HG02571 (cell line): Measurements from ENCODE around the gene SERPINE3.

Experiments used
- ATAC-seq: cut with Tn5 transposase; IDR thresholded peaks from one replicate; pipeline ENCODE4 v1.9.1; 2021; ENCODE audit warnings: mild to moderate bottlenecking, moderate library complexity; ENCODE audit not compliant: unreplicated experiment

SERPINE3 gene

GRCh38 chr13:51339354-51339753 lies at the start of gene SERPINE3:
TSS of gene SERPINE3 (plus strand) at chr13:51339691. CDS start at chr13:51341092, 1,401 bp downstream.
- no peak for ATAC-seq

DNA sequence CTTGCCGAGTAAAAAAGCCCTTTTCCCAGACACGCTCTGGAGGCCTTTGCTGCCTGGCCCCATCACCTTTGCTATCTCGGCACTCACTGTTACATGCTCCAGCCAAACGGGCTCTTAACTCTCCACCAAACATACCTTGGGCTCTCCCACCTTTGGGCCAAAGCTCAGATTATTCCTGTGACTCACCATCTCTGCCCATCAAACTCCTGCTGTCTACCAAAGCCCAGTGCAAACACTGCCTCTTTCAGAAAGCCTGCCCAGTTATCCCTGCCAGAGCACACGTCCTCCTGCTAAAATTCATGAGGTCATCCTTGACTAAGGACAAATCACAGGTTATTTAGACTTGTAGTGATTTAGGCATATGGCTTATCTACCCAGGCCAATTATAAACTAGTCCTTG lies 48.1 kb upstream of the SERPINE3 start:
- ATAC-seq, result no peak

GRCh38 chr13:51292000-51292565 lies 47.4 kb upstream of the SERPINE3 start:
- ATAC-seq, result no peak

GRCh38 chr13:51297556-51297955 lies 41.9 kb upstream of the SERPINE3 start:
- ATAC-seq, result no peak

GRCh38 chr13:51298812-51299211 lies 40.7 kb upstream of the SERPINE3 start:
- no peak for ATAC-seq

- ATAC-seq, result no peak
Observed at GRCh38 chr13:51303063-51303552, 36.4 kb upstream of the SERPINE3 start.

- no peak for ATAC-seq
Observed at GRCh38 chr13:51303882-51304281, 35.6 kb upstream of the SERPINE3 start.

DNA sequence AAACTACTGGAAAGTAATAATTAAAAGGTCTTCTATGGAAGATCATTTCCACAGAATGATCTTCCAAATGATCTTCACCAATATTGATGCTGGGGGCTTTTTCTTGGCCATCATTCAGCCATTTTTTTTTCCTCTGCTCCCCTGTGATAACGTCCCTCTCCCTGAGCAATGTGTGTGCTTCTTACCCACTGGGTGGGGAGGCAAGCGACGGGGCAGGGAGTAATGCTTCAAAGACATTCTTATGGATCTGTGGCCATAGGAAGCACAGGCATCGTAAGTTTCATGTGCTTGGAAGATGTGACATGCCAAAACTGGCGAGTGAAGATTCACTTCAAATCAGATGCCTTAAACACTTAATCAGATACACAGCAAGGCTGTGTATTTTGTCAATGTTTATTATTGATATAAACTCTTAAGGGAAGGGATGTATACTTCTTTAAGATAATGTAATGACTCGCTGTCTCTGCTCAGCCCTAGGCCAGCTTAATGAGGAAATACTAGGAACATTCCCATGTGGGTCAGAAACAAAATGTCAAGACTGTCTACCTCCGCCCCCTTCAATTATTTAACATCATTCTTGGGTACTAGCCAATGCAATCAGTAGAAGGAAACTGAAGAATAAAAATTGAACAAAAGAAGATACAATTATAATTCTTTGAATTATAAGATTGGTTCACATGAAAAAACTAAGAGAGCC lies 34.1 kb upstream of the SERPINE3 start:
- ATAC-seq, result no peak

DNA sequence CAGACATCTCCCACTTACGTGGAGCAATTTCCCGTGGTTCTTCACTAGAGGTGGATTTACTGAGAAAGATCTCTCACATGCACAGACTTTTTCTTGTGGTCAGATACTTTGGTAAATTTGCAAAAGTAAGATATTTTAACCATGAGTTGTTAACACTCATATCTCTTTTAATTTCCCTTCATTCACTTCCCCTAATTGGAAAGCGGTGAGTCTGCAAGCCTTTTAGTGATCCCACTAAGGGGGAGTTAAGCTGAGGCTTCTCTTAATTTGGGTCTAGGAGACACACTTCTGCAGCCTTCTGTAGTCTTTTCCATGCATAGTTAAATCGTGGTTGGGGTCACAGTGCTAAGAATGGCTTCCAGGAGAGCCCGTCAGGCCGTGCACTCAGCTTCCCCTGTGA lies 30.7 kb upstream of the SERPINE3 start:
- ATAC-seq, result no peak

- no peak for ATAC-seq
Observed at GRCh38 chr13:51311231-51311630, 28.3 kb upstream of the SERPINE3 start.

- ATAC-seq, result no peak
Observed at GRCh38 chr13:51311957-51312520, 27.5 kb upstream of the SERPINE3 start.

DNA sequence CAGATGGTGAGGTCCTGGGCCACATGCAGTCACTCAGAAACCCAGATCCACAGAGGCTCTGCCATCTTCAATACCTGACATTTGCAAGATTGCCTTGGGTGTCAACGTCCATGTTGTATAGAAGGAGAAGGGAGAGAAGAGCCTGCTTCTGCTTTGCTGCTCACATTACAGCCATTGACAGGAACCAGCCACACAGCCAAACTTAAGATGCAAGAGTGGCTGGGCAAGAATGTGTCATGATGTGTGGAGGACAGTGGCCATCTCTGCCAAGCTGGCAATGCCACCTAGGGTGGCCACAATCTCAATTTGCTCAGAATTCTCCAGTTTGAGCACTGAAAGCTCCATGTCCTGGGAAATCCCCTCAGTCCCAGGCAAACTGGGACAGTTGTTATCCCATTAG lies 25.9 kb upstream of the SERPINE3 start:
- no peak for ATAC-seq

DNA sequence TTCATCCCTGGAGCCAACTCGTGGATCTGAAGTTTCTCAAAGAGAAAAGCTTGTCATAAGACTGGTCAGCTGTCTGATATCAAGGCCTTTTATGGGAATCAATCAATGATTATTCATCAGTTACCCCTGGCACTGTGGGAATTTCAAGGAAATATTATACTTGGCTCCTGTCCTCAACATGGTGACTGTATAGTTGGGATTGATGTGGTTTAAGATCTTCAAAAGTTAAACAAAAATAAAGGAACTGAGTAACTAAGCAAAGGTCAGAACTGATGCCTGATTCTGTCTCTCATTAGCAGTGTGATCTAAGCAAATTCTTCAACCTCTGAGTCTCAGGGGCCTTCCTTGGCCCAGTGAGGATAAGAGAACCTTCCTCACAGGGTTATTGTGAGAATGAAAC lies 22.2 kb upstream of the SERPINE3 start:
- ATAC-seq, result no peak

GRCh38 chr13:51318015-51318414 lies 21.5 kb upstream of the SERPINE3 start:
- ATAC-seq, result no peak

- ATAC-seq, result no peak
Observed at GRCh38 chr13:51318876-51319275, 20.6 kb upstream of the SERPINE3 start.

DNA sequence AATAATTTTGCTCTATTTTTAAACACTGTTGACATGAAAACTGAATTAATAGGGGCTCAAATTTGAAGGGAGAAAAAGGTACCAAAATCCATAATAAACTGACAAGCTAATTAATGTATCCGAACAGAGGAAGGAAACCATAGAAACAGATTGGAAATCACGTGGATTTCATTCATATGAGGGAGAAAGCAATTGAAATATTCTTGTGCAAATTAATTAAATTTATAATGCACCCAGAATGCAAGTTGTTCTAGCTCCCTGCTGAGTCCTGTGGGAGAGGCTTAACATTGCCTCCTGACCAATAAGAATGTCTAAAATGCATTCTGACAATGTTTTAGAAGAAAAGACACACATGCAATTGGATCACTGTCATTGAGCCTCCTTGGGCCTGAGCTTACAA lies 17.7 kb upstream of the SERPINE3 start:
- ATAC-seq, result no peak

GRCh38 chr13:51322826-51323225 lies 16.7 kb upstream of the SERPINE3 start:
- no peak for ATAC-seq

DNA sequence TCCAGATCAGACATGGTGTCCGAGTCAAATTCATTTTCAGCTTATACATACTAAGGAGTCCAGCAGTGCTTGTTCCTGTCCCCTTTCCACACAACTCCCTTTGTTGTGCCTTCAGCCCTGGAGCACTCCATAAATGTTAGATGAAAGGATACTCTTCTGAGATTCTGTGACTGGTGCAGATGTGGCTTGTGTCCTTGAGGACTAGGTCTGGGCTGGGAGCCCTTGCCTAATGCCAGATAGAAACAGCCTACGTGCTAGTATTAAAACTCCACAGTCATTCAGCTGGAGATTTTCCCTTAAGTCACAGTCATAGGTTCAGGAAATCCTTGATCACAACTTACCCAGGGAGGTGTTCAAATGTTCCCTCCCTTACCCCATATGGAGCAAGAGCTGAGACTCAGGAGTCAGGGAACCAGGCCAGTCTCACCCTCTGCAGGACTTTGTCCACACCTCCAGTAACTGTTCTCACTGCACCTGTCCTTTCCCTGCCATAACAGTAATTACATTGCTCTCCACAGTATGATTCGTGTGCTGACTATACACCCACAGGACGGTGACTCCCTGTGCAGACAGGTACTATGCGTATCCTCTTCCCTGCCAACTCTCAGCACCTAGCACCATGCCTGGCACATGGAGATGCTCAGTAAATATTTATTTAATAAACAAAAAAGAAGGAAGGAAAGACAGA lies 15.5 kb upstream of the SERPINE3 start:
- ATAC-seq, result no peak

DNA sequence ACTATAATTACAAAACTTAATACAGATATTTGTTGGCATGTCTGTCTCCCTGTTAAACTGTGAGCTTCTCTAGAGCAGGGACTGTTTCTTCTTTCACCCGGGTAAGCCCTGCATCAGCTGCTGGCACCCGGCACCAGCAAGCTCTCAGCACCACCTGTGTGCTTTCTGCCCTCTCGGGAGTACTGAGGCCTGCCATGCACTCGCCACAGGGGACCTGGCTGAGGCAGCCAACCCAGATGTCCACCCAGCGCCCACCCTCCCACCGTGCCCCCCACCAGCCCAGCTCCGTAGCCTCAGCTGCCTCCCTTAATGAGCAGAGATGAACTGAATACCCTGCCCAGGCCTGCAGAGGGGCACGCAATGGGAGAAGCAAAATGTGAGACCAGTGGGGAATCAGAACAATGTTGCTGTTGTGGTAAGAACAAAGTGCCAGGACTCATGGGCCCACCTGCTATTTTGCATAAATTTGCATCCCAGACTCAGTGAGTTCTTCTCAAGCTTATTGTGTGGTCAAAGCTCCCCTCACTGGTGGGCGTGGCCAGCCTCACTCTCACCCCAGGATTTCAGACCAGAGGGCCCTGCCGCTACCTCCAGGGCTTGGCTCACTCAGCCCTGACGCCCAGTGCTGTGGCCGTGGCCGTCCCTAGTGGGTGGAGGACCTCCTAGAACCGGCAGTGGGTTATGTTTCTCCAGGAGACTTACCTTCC lies 14.6 kb upstream of the SERPINE3 start:
- ATAC-seq, result no peak

GRCh38 chr13:51325837-51326236 lies 13.7 kb upstream of the SERPINE3 start:
- no peak for ATAC-seq

DNA sequence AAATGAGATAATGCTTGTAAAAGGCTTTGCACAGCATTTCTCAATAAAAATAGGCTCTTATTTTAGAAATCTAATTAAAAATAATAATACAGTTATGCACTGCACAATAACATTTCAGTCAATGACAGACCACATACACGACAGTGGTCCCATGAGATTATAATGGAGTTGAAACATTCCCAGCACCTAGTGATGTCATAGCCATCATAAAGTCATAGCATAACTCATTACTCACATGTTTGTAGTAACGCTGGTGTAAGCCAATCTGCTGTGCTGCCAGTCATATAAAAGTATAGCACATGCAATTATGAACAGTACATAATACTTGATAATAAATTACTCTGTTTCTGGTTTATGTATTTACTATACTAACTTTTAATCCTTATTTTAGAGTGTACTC lies 12.7 kb upstream of the SERPINE3 start:
- ATAC-seq, result no peak
